Measurements from ENCODE around the gene VGLL4.

Gene VGLL4

DNA sequence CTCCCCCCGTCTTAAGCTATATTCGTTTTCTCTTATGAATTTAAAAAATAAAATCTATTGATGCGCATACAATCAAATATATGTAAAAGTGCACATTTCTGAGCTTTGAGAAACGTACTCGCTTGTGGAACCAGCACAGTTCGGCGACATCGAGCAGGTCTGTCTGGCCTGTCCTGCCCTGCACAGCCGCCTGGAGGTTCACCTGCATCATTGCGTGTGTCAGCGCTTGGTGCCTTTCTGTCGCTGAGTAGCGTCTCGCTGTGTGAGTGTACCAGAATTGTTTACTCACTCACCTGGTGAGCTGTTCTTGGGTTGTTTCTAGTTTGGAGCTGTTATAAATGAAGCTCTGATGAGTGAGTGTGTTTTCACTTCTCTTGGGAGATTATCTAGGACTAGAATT lies 104.0 kb downstream of the VGLL4 start:
- H3K9me3 Mint-ChIP-seq, result no peaks in the 10 kb centered on the region
- TF ChIP-seq, protein P1, sequence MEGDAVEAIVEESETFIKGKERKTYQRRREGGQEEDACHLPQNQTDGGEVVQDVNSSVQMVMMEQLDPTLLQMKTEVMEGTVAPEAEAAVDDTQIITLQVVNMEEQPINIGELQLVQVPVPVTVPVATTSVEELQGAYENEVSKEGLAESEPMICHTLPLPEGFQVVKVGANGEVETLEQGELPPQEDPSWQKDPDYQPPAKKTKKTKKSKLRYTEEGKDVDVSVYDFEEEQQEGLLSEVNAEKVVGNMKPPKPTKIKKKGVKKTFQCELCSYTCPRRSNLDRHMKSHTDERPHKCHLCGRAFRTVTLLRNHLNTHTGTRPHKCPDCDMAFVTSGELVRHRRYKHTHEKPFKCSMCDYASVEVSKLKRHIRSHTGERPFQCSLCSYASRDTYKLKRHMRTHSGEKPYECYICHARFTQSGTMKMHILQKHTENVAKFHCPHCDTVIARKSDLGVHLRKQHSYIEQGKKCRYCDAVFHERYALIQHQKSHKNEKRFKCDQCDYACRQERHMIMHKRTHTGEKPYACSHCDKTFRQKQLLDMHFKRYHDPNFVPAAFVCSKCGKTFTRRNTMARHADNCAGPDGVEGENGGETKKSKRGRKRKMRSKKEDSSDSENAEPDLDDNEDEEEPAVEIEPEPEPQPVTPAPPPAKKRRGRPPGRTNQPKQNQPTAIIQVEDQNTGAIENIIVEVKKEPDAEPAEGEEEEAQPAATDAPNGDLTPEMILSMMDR (IDR thresholded peaks at IDR 0.05; ENCODE audit: unreplicated experiment in 3 of 3), result no peak
- H3K27ac Mint-ChIP-seq, result peak overlapping the region in 2 of 3 experiments; percentile 49 to 75
- H3K27me3 Mint-ChIP-seq (ENCODE audit: low read depth), result no peaks in the 10 kb centered on the region
- no peak overlapping the region for H3K4me3 Mint-ChIP-seq
- peaks cover 58% of the 10 kb centered on the region for H3K4me1 Mint-ChIP-seq
- H3K36me3 Mint-ChIP-seq (ENCODE audit: low read depth), result no peaks in the 10 kb centered on the region

DNA sequence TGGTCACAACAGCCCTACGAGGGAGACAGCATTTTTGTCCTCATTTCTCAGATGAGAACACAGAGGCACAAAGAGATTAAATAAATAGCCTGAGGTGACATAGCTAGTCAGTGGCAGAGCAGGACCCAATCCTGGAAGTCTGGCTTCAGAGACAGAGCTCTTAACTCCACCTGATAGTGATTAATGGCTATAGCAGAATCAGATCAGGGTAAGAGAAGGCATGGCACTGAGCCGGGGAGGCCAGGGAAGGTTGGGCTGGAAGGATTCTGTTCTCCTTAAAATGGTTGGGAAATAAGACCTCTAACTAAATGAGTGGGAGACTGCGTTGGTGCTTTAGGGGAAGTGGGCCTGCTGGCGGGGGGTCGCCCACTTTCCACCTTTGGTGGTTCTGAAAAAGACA lies 104.5 kb downstream of the VGLL4 start:
- no peaks in the 10 kb centered on the region for H3K9me3 Mint-ChIP-seq
- no peak overlapping the region for H3K4me3 Mint-ChIP-seq
- H3K27me3 Mint-ChIP-seq (ENCODE audit: low read depth), result no peaks in the 10 kb centered on the region
- H3K4me1 Mint-ChIP-seq, result peaks cover 59% of the 10 kb centered on the region
- TF ChIP-seq, protein P1 (IDR thresholded peaks at IDR 0.05; ENCODE audit: unreplicated experiment in 3 of 3), result no peak
- no peaks in the 10 kb centered on the region for H3K36me3 Mint-ChIP-seq (ENCODE audit: low read depth)
- peak overlapping the region in 2 of 3 experiments; percentile 75 to 77 for H3K27ac Mint-ChIP-seq

DNA sequence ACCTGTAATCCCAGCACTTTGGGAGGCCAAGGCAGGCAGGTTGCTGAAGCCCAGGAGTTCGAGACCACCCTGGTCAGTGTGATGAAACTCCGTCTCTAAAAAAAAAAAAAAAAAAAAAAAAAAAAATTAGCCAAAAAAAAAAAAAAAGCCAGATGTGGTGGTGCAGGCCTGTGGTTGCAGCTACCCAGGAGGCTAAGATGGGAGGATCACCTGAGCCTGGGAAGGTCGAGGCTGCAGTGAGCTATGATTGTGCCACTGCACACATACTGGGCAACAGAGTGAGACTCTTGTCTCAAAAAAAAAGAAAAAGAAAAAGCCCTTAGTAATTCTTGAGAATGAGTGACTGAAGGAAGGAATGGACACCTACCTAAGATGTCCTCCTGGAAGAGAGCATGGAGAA lies 105.1 kb downstream of the VGLL4 start:
- H3K4me3 Mint-ChIP-seq, result no peak overlapping the region
- H3K27me3 Mint-ChIP-seq (ENCODE audit: low read depth), result no peaks in the 10 kb centered on the region
- H3K4me1 Mint-ChIP-seq, result peaks cover 65% of the 10 kb centered on the region
- H3K9me3 Mint-ChIP-seq, result no peaks in the 10 kb centered on the region
- H3K36me3 Mint-ChIP-seq (ENCODE audit: low read depth), result no peaks in the 10 kb centered on the region
- TF ChIP-seq, protein P1 (IDR thresholded peaks at IDR 0.05; ENCODE audit: unreplicated experiment in 3 of 3), result no peak
- H3K27ac Mint-ChIP-seq, result no peak overlapping the region

DNA sequence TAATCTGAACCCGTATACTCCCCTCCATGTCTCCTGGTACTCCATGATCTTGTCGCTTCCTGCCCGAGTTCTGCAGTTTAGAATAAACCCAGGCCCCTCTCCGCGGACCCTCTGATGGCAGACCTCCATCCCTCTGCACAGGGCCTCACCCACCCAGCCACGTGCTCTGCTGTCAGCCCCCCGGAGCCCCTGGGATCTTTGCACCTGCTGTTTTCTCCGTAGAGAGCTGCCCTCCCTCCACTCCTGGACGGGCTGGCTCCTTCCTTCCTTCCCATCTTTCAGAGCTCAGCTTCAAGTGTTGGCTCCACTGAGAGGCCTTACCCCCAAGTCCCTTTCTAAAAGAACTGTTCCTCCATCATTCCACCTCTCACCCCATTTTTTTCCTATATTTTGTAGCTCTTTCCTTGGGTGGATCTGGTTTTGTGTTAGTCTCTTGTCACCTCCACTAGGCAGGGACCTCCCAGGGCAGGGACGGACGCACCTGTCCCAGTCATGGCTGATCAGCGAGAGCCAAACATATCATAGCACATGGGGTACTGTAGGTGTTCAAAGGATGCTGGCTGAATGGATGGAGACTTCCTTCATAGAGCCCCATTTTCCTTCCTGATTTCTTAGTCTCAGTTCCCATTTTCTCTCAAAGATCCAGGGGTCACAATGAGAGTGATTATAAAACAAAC lies 106.6 kb downstream of the VGLL4 start:
- Mint-ChIP-seq H3K27ac (peak overlapping the region; percentile 46 to 83 (median 53)), H3K27me3 (ENCODE audit: low read depth) (no peaks in the 10 kb centered on the region), H3K4me1 (peaks cover 68% of the 10 kb centered on the region), H3K36me3 (ENCODE audit: low read depth) (peaks cover 1% of the 10 kb centered on the region), H3K4me3 (peak overlapping the region in 1 of 3 experiments; percentile 42), H3K9me3 (no peaks in the 10 kb centered on the region)
- TF ChIP-seq, protein P1 (IDR thresholded peaks at IDR 0.05; ENCODE audit: unreplicated experiment in 3 of 3), result no peak

DNA sequence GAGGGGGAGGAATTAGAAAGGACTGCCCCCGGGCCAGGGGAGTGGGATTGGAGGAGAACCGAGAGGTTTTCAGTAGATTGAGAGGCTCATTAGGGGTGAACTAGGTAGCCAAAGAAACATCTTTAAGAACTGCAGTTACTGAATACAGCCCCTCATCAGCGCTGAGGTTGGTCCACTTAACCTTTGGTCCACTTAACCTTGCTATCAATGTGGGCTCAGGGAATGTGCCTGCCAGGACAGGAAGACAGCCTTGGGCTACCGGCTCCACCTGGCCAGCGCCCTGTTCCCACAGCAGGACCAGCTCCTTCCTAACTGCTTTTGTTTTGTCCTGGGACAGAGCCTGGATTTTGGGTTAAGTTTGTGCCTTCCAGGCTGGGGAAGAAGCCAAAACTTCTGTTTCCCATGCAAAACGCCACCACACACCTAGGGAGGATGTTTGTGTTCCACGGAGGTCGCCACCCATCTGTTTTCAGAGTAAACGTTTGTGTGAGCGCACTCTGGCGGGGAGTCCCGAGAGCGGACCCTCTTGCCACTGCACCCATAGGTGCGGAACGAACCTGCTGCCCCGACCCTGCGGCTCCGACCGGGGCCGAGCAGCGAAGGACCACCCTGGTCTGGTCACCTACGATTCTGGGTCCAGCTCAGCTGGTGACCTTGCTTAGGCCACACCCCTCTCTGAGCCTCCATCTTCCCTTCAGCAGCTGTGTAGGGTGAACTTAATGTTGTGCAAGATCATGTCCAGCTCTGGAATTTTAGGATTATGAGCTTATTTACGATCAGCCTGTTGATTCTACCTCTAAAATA lies 107.4 kb downstream of the VGLL4 start:
- Mint-ChIP-seq H3K27ac (peak overlapping the region in 2 of 3 experiments; percentile 35 to 98), H3K4me3 (no peak overlapping the region), H3K4me1 (peaks cover 64% of the 10 kb centered on the region), H3K9me3 (no peaks in the 10 kb centered on the region), H3K27me3 (ENCODE audit: low read depth) (no peaks in the 10 kb centered on the region), H3K36me3 (ENCODE audit: low read depth) (peaks cover 3% of the 10 kb centered on the region)
- TF ChIP-seq, protein P1 (IDR thresholded peaks at IDR 0.05; ENCODE audit: unreplicated experiment in 3 of 3), result no peak

Data from nephron (organoid).